ENCODE data around the gene SIK2.

Gene SIK2

DNA sequence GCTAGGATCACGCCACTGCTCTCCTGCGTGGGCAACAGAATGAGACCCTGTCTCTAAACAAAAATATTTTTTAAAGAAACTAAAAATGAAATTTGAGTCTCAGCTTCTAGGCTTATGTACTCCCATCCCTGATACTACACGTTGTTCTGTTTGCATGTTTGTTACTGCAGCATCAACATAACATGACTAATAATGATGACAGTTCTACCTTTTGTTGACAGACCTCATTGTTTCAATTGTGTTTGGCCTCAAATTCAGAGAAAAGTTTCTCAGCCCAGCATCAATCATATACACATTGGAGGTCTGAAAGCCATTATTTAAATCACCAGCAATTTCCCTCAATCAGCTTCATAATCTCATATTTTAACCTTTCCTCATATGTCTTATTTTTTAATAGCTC lies 40.9 kb upstream of the SIK2 start:
- no peak for TF ChIP-seq CTCF (conservative IDR thresholded peaks at IDR 0.05; ENCODE audit: low read depth, low read length)
- DNase-seq (ENCODE audit: low read depth): no peak

DNA sequence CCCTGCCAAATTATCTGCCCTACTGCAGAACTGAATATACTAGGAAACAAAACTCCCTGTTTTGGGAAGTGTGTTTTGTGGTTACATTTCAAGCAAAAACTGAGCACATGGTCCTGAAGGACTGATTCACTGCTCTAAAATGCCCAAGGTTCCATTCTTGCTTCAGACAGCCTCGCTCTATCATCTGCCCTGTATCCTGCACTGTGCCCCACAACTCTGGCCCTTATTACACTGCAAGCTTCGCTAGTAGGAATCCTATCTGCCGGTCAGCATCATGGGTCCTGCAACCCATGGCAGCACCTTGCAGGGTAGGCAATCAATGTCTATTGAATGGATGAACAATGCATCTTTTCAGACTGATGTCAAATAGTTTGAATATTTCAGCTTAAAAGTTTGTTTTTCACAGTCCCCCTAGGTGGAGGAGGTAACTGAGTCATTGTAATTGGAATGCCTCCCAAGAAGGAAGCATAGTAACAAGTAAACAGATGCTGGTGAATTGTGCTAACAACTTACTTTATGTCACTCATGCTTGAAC lies 40.4 kb upstream of the SIK2 start:
- TF ChIP-seq CTCF (conservative IDR thresholded peaks at IDR 0.05; ENCODE audit: low read depth, low read length): no peak
- DNase-seq (ENCODE audit: low read depth): peak; percentile 77
- H3K4me3 ChIP-seq (ENCODE audit: low read length): no peak overlapping the region

More for the DNA sequence above, 40.9 kb upstream of the SIK2 start:
- no peak overlapping the region for H3K4me3 ChIP-seq (ENCODE audit: low read length)

DNA sequence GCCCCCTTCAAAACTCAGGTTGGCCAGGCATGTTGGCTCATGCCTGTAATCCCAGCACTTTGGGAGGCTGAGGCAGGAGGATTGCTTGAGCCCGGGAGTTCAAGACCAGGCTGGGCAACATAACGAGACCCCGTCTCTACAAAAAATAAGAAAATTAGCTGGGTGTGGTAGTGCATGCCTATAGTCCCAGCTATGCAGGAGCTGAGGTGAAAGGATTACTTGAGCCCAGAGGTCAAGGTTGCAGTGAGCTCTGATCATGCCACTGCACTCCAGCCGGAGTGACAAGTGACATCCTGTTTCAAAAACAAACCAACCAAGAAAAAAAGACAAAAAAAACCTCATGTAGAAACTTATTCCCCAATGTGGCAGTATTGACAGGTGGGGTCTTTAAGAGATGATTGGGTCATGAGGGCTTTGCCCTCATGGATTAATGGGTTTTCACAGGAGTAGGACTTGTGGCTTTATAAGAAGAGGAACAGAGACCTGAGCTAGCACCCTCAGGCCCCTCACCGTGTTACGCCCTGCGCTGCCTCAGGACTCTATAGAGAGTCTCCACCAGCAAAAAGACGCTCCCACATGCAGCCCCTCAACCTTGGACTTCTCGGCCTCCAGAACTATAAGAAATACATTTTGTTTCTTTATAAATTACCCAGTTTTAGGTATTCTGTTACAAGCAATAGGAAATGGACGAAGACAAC lies 39.4 kb upstream of the SIK2 start:
- no peak for TF ChIP-seq CTCF (conservative IDR thresholded peaks at IDR 0.05; ENCODE audit: low read depth, low read length)

GRCh38 chr11:111565114-111565720 lies 37.0 kb upstream of the SIK2 start:
- TF ChIP-seq CTCF (conservative IDR thresholded peaks at IDR 0.05; ENCODE audit: low read depth, low read length): peak; percentile 87
- DNase-seq (ENCODE audit: low read depth): peak; percentile 37
- H3K4me3 ChIP-seq (ENCODE audit: low read length): no peak overlapping the region

More for the DNA sequence above, 39.4 kb upstream of the SIK2 start:
- DNase-seq (ENCODE audit: low read depth): no peak
- no peak overlapping the region for H3K4me3 ChIP-seq (ENCODE audit: low read length)

GRCh38 chr11:111566324-111566723 lies 35.9 kb upstream of the SIK2 start:
- TF ChIP-seq CTCF (conservative IDR thresholded peaks at IDR 0.05; ENCODE audit: low read depth, low read length): no peak
- no peak for DNase-seq (ENCODE audit: low read depth)

DNA sequence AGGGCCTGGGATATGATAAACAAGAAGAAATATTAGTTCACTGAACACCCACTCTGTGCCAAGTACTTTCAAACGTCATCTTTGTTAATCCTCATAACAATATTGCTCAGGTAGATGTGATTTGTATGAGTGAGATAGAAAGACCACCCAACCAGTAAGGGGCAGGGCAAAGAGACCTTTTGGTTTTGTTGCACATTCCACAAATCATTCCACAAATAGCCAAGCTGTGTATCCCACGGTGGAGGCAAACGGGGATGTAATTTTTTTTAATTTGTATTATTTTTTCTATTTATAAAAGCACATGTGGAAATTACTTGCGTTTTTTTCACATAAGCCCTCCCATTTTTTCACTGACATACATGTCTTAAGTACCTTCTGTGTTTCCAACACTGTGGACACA lies 32.8 kb upstream of the SIK2 start:
- no peak for TF ChIP-seq CTCF (conservative IDR thresholded peaks at IDR 0.05; ENCODE audit: low read depth, low read length)
- DNase-seq (ENCODE audit: low read depth): no peak
- no peak overlapping the region for H3K4me3 ChIP-seq (ENCODE audit: low read length)

More at GRCh38 chr11:111566324-111566723, 35.9 kb upstream of the SIK2 start:
- no peak overlapping the region for H3K4me3 ChIP-seq (ENCODE audit: low read length)

DNA sequence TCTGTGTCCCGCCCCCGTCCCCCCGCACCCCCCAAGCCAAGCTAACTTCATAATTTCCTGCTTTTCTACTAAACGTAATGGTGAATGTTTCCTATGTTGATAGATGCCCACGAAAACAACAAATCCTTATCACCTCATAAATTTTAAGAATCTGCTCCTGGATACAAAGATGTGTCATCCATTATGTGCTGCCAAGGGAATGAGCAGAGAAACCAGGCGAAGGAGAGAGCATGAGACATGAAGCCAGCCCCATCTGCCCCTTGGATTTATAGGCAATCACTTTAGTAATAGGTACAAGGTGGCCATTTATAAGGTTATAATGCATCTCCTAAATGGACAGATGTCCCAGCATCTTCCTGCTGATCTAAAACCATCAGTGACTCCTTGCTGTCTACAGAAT lies 31.5 kb upstream of the SIK2 start:
- no peak for DNase-seq (ENCODE audit: low read depth)
- TF ChIP-seq CTCF (conservative IDR thresholded peaks at IDR 0.05; ENCODE audit: low read depth, low read length): no peak
- no peak overlapping the region for H3K4me3 ChIP-seq (ENCODE audit: low read length)
